Measurements from ENCODE around the gene PPP2R3A. TPM values are rescaled to one million over a fixed set of nuclear protein-coding genes. Genes with fewer than 3 reads are reported as not detected.
"Not testable (repeated sequence)": the region's sequence is repeated elsewhere in the genome, so short reads cannot be mapped to it uniquely, and the experiment has no call there.

PPP2R3A gene
- total RNA-seq, 1 donor from 2014 or later: 25.9 TPM

GRCh38 chr3:136093771-136094170 is 128.2 kb downstream of the PPP2R3A start:
- H3K4me3 ChIP-seq (ENCODE audit: low read depth, low read length): no peak overlapping the region
- DNase-seq (ENCODE audit: low read depth): no peak
- TF ChIP-seq CTCF (conservative IDR thresholded peaks at IDR 0.05; ENCODE audit: low read depth, low read length): no peak

GRCh38 chr3:136105044-136105443 is 139.5 kb downstream of the PPP2R3A start:
- TF ChIP-seq CTCF (conservative IDR thresholded peaks at IDR 0.05; ENCODE audit: low read depth, low read length): no peak
- no peak for DNase-seq (ENCODE audit: low read depth)
- no peak overlapping the region for H3K4me3 ChIP-seq (ENCODE audit: low read depth, low read length)

- no peak overlapping the region for H3K4me3 ChIP-seq (ENCODE audit: low read depth, low read length)
- TF ChIP-seq CTCF (conservative IDR thresholded peaks at IDR 0.05; ENCODE audit: low read depth, low read length): no peak
- no peak for DNase-seq (ENCODE audit: low read depth)
These were observed 140.6 kb downstream of the PPP2R3A start for GRCh38 chr3:136106101-136106500.

- TF ChIP-seq CTCF (conservative IDR thresholded peaks at IDR 0.05; ENCODE audit: low read depth, low read length): no peak
- no peak for DNase-seq (ENCODE audit: low read depth)
- no peak overlapping the region for H3K4me3 ChIP-seq (ENCODE audit: low read depth, low read length)
These were observed 144.0 kb downstream of the PPP2R3A start for GRCh38 chr3:136109499-136109898.

- no peak overlapping the region for H3K4me3 ChIP-seq (ENCODE audit: low read depth, low read length)
- no peak for TF ChIP-seq CTCF (conservative IDR thresholded peaks at IDR 0.05; ENCODE audit: low read depth, low read length)
- no peak for DNase-seq (ENCODE audit: low read depth)
These were observed 145.0 kb downstream of the PPP2R3A start for GRCh38 chr3:136110481-136110880.

- no peak for DNase-seq (ENCODE audit: low read depth)
- no peak overlapping the region for H3K4me3 ChIP-seq (ENCODE audit: low read depth, low read length)
- TF ChIP-seq CTCF (conservative IDR thresholded peaks at IDR 0.05; ENCODE audit: low read depth, low read length): no peak
These were observed 148.9 kb downstream of the PPP2R3A start for GRCh38 chr3:136114421-136114820.

GRCh38 chr3:136119332-136119731 is 153.8 kb downstream of the PPP2R3A start:
- not testable (repeated sequence) for DNase-seq (ENCODE audit: low read depth); H3K4me3 ChIP-seq (ENCODE audit: low read depth, low read length)

GRCh38 chr3:136119783-136120182 is 154.3 kb downstream of the PPP2R3A start:
- not testable (repeated sequence) for DNase-seq (ENCODE audit: low read depth); H3K4me3 ChIP-seq (ENCODE audit: low read depth, low read length)
